ENCODE data around the gene FARS2. TPM values are rescaled to one million over a fixed set of nuclear protein-coding genes. Genes with fewer than 3 reads are reported as not detected.

FARS2 gene
- polyA plus RNA-seq, 1 of the 3 experiments (the other 2 are of a cell fraction) = 12.5 TPM

DNA sequence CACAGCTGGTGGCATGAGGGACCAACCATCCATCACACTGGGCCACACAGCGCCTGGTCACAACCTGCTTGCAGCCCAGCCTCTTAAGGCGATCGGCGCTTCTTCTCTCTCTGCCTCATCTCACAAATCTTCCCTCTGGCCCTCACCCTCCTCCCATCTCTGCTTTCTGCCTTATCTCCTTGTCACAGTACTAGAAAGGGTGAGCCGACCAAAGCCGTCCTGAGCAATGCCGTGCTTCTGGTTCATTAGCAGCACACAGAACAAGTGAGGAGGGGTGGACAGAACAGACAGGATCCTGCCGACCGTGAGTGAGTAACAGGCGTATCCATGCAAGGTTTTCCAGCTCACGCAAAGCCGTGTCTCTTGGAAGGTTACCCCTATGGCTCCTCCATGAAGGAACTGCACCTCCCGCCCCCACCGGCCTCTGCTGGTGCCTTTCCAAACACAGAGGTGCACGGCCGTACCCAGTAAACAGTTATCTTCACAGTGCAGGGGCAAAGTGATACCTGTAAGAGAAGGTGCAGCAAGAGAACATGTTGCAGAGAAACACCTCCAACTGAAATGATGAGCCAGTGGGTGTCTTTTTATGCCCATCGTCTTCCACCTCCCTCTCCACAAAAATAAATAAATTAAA, 331.7 kb downstream of the FARS2 start (continued):
- TF ChIP-seq, protein P1, sequence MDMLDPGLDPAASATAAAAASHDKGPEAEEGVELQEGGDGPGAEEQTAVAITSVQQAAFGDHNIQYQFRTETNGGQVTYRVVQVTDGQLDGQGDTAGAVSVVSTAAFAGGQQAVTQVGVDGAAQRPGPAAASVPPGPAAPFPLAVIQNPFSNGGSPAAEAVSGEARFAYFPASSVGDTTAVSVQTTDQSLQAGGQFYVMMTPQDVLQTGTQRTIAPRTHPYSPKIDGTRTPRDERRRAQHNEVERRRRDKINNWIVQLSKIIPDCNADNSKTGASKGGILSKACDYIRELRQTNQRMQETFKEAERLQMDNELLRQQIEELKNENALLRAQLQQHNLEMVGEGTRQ (IDR thresholded peaks at IDR 0.05; ENCODE audit: borderline replicate concordance, low read depth, low read length) = no peak
- no peak for TF ChIP-seq YY1 (IDR thresholded peaks at IDR 0.05; ENCODE audit: low read depth)
- TF ChIP-seq POLR2AphosphoS5 (IDR thresholded peaks at IDR 0.05; ENCODE audit: low read depth, low read length) = no peak
- no peak for TF ChIP-seq JUND (IDR thresholded peaks at IDR 0.05)
- no peak for TF ChIP-seq TCF12 (IDR thresholded peaks at IDR 0.05)

GRCh38 chr6:5595184-5595583, 333.9 kb downstream of the FARS2 start:
- Histone ChIP-seq H3K9ac (no peak overlapping the region), H3F3A (replicated peaks; ENCODE audit: insufficient read depth) (no peaks in the 10 kb centered on the region), H3K9me3 (no peaks in the 10 kb centered on the region), H3K27ac (ENCODE audit: low read depth in 2 of 2, low read length in 1 of 2) (no peak overlapping the region), H3K36me3 (replicated peaks in 1 of 2; ENCODE audit: control insufficient read depth in 1 of 2, insufficient read depth in 2 of 2, low read length in 1 of 2) (no peaks in the 10 kb centered on the region), H3K27me3 (ENCODE audit: insufficient read depth) (no peaks in the 10 kb centered on the region), H4K20me1 (ENCODE audit: insufficient read depth) (no peaks in the 10 kb centered on the region), H2AFZ (ENCODE audit: low read depth) (no peak overlapping the region), H3K4me1 (ENCODE audit: control insufficient read depth in 1 of 2, insufficient read depth in 2 of 2, low read depth in 1 of 2, low read length in 1 of 2) (peaks cover 0 to 6% of the 10 kb centered on the region in 2 experiments; a peak in 2 of 4 replicates), H3K79me2 (ENCODE audit: insufficient read depth) (no peaks in the 10 kb centered on the region), H3K4me3 (ENCODE audit: low read depth in 2 of 2, low read length in 1 of 2) (no peak overlapping the region), H3K4me2 (no peak overlapping the region), H3K9me2 (no peaks in the 10 kb centered on the region)
- WGBS (ENCODE audit: low lambda C conversion rate) = 93% methylated on average over 7 of the region's 7 CpGs
- TF ChIP-seq RFX5 (IDR thresholded peaks at IDR 0.05; ENCODE audit: low read length) (no peak), TAF1 (IDR thresholded peaks at IDR 0.05; ENCODE audit: borderline replicate concordance, low read depth, low read length) (no peak), SIN3A (IDR thresholded peaks at IDR 0.05; ENCODE audit: borderline replicate concordance, low read depth, low read length) (no peak), GABPA (IDR thresholded peaks at IDR 0.05; ENCODE audit: low read depth) (no peak), CTCF (IDR thresholded peaks at IDR 0.05) (no peak), NFIC (IDR thresholded peaks at IDR 0.05; ENCODE audit: borderline replicate concordance) (no peak), MXI1 (IDR thresholded peaks at IDR 0.05; ENCODE audit: low read depth, low read length) (no peak)
- TF ChIP-seq, protein P2, sequence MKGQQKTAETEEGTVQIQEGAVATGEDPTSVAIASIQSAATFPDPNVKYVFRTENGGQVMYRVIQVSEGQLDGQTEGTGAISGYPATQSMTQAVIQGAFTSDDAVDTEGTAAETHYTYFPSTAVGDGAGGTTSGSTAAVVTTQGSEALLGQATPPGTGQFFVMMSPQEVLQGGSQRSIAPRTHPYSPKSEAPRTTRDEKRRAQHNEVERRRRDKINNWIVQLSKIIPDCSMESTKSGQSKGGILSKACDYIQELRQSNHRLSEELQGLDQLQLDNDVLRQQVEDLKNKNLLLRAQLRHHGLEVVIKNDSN (IDR thresholded peaks at IDR 0.05; ENCODE audit: borderline replicate concordance, low read depth) = no peak
- TF ChIP-seq, protein P3, sequence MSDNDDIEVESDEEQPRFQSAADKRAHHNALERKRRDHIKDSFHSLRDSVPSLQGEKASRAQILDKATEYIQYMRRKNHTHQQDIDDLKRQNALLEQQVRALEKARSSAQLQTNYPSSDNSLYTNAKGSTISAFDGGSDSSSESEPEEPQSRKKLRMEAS (IDR thresholded peaks at IDR 0.05; ENCODE audit: low read depth) = no peak
- TF ChIP-seq, protein P1 (IDR thresholded peaks at IDR 0.05; ENCODE audit: borderline replicate concordance, low read depth, low read length) = no peak
- DNase-seq = no peak
- POLR2A ChIA-PET = no interaction called here
- CTCF ChIA-PET = no interaction called here
